ENCODE results near the gene HOXA10.

DNA sequence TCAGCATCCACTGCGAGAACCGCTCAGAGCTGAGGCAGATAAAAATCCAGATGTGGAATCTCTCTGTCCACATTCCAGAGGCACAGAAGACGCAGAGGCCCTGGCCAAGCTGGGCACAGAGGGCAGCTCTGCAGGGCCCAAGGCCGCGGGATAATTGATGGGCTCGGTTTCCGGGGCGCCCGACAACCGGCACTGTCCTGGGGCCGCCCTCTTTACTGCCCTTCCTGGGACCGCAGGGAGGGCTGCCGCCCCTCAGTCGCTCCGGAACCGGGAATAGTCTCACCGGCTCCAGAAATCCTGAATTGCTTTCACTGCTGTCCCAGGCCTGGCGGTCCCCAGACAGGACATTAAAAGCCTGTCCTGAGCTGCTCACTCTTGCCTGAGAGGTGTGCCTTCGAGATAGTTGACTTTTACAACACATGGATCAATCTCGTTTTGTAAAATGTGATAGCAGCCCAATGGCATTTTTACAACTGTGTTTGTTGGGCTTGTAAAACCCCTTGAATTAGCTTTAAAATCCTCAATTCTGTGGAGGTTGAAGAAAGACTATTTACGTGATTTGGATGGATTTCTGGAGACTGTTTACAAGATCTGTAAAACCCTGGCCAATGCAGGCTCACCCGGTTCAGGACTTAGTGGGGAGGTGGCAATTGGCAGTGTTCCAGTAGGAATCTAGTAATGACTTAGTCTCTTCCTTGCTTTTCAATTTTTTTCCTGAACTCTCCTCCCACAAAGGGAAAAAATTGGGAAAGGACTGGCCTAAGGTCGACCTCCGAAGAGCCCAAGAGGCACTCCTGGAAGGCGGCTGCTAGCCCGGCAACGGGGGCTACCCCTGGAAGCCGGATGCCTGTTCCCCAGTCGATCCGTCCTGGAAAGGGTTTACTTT, 25.1 kb downstream of the HOXA10 start:
- TF ChIP-seq CTCF (IDR thresholded peaks at IDR 0.05) (no peak), POLR2A (IDR thresholded peaks at IDR 0.05) (no peak)

All from breast epithelium (tissue), 3 donors.